Right ventricle myocardium inferior (tissue), 1 donor: Measurements from ENCODE around the gene DPYD. TPM values are rescaled to one million over a fixed set of nuclear protein-coding genes. Genes with fewer than 3 reads are reported as not detected.

Source experiments
- ATAC-seq: fragments of 200-7000 bp; cut with Tn5 transposase; one replicate; pipeline ENCODE4 v1.9.1; 2020; ENCODE audit warnings: mild to moderate bottlenecking, moderate library complexity
- DNase-seq: peaks from one replicate; pipeline ENCODE4 v3.0.0; 2021; ENCODE audit errors: missing footprints
- intact Hi-C: fragments of 100-400 bp; cut with DNase I; formaldehyde crosslinking; loops from one replicate; pipeline ENCODE4 v1.11.0; 2022
- total RNA-seq: library from RNA; stranded (reverse); fragmentation: NEBNext Ultra II Directional; extraction: Animal tissue kit (Norgen Biotek cat#: 25700); gene quantifications from one replicate; pipeline ENCODE4 v1.2.1, GENCODE V29; 2021
- donor health status: DM: no; HTN: yes; CAD: no; lungs with severe emphysema.

Gene DPYD
- total RNA-seq, 1 donor from 2014 or later = 12.3 TPM

DNA sequence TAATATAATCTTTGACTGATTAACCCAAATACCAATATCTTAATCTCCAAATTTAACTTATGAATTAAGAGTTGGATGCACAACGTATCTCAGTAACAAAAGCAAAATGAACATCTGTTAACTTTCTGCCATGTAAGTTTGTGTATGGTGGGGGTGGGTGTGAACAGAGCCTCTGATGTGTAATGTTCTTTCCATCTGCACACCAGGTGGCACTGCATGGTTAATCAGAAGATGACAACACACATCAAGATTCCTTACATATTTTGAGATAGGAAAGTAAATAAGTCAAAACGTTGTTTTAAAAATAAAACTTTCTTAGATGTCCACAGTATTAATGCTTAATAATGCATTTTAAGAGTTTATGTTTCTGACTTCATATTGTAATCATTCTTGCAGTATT is 251.9 kb downstream of the DPYD start:
- no peak for DNase-seq
- no peak for ATAC-seq
- intact Hi-C loops = loop anchor here (10.0 kb wide), 1 partner anchor 136 kb away; no protein-coding TSS in a partner anchor

DNA sequence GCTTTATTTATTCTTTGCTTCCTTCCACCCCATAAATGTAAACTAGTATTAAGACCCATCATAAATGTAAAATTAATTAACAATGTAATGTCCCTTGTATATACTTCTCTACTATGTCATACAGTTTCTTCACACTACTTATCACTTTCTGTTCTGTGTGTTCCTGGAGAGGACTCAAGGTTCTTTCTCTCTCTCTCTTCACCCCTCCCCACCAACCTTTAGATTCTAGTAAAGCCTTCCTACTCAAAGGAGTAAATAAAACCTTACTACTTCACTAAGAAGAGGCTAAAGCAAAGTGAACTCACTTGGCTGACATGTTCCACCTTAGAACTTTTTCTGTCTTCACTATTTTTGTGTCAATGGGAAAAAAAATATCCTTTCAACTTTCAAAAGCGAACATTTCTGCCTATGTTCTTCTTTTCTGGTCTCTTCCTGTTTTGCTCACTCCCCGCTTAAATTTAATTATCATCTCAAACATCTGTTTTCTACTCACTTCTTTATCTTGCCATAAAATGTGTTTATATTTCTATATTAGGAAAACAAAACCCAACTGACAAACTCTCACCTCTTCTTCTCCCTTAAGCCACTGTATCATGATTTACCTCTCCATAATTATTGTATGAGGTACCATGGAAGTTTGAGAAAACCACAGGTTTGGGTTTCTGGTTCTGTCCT is 260.3 kb downstream of the DPYD start:
- DNase-seq (no peak), ATAC-seq (no peak)
- intact Hi-C loops = loop anchor here (10.0 kb wide), 1 partner anchor 144 kb away; no protein-coding TSS in a partner anchor

DNA sequence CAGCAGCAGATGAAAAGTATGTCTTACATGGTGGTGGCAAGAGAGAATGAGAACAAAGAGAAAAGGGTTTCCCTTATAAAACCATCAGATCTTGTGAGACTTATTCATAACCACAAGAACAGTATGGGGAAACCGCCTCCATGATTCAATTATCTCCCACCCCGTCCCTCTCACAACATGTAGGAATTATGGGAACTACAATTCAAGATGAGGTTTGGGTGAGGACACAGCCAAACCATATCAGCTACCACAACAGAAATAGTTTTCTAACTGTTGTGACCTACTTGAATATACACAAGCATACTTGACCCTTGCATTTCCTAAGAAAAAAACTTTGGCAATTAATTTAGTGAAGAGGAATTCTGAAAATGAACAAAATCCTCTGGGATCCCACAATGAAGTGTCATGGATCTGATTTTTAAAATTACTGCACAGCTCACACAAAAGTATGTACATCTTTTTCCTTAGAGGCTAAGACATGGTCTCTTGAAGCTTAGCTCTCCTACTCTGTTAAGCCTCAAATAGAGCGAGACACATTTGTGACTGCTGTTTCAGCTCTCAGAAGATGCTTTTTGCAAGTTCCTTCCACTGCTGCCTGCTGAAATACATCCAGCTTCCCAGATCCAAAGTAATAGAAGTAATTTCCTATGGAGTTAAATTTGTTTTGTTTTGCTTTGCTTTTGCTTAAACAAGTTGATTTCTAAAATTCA is 265.8 kb downstream of the DPYD start:
- ATAC-seq = no peak
- DNase-seq = no peak
- intact Hi-C loops = no loop called here

DNA sequence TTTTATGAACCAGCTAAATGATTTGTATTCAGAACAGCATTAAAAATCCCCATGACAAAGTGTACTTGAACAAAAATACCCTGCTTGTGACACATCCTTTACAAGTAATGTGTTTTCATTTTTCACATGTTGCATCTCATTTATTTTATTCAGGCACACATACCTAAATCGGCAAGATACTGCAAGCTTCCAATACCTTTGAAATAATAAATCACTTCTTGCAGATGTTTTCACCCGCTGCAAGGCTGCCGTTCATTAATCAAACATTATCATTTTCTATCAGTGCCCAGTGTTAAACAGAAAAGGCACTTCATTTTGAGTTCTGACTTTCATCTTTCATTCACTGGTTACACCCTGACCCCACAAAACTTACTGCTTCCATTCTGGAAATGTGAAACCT is 269.6 kb downstream of the DPYD start:
- ATAC-seq (no peak), DNase-seq (no peak)
- intact Hi-C loops = no loop called here

DNA sequence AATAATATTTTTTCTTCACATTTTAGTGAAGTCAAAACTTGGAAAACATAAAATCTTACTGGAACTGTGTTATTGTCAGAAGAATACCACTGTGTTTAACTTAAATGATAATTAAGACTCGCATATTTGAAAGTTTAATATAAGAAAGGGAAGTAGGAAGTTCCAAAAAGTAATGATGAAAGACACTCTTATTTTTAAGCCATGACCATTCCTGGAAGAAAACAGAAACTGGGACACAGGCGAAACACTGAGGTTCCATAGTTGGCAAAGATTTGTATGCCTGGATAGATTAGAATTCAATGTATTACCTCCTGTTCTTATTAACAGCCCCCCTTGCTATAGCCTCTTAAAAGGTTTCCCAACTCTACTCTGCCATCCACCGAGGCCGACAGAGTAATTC is 271.2 kb downstream of the DPYD start:
- intact Hi-C loops = no loop called here
- DNase-seq (no peak), ATAC-seq (no peak)

DNA sequence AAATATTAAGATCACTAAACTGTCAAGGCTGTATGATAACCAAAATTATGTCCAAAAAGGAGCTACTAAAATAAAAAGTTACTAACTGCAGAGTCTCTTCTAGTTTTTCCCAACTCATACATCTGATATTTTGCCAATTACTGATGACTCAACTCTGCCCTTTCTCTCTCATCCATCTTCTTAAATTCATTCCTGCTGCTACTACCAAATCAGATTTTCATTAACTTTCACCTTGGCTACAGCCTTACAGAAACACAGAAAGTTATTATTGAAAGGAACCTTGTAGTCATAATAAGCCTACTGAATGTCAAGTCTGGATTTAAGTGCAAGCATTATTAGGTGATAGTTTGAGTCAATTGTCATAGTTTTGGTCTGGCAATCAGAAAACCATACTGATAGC is 273.1 kb downstream of the DPYD start:
- DNase-seq = no peak
- intact Hi-C loops = no loop called here
- ATAC-seq = no peak

DNA sequence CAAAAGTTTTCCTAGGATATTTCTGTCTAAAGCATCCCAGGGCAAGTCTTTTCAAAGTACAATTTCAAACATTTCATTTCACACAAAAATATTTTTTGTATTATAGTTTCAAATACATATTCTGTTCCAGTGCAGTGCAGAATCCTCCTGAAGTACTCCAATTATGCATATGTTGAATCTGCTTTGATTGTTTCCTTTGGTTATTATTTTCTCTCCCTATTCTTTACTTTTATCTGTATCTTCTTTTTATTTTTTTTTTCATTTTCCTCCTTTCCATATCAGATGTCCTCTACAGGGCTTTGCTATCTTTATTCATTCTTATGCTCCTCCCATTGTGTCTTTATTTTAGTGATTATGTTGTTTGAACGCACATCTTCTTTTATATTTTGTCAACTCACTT is 274.8 kb downstream of the DPYD start:
- no peak for ATAC-seq
- DNase-seq = no peak
- intact Hi-C loops = no loop called here

DNA sequence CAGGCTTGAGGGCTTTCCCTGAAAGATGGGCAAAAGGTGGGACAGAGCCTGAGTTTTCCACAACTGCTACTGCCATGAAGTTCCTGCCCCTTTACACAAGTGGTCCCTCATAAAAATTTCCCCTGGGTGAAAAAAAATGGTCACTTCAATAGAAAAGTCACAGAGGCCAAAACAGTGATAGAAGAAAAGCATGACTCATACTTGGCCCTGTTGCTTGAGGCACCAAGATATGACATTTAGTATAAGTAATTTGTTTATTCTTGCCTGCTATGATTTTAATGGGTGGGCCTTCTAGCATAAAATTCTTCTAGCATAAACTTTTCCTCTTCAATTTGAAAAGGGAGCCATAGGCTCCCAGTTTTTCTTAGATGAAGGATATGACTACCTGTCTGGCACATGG is 280.2 kb downstream of the DPYD start:
- intact Hi-C loops = no loop called here
- ATAC-seq (no peak), DNase-seq (no peak)

DNA sequence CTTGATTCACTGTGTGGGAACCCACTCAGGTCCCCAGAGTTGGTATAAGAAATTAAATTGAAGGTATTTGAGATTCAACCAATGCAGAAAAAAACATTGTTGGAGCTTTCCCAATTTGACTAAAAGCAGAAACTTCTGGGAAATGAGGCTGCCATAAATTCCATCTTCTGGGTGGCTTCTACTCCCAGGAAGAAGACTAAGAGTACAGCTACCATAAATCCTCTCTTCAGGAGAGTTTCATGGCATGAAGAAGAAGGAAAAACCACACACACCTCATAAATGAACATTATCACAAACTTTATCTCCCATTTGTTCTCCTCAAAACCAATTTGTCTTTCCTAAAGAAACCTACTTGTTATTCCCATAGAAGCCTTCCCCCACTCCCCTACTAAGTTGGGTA is 283.9 kb downstream of the DPYD start:
- intact Hi-C loops = no loop called here
- ATAC-seq (no peak), DNase-seq (no peak)

DNA sequence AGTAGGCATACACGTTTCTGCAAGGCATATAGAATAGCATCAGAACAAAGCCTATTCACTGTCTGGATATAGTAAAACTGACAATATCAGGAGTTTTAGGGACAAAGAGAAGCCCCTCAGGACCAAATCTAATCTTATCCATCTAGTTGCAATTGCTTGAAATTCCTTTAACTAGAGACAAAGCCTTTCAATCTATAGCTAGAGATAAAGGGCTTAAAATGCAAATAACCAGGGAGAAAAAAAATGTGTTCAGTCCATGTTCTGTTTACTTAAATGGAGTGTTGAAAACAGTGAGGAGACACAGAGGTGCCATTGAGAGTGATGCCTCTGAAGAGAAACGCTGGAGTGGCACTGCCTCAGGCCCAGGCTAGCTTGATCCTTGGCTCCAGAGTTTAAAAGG is 286.1 kb downstream of the DPYD start:
- DNase-seq (no peak), ATAC-seq (no peak)
- intact Hi-C loops = no loop called here

DNA sequence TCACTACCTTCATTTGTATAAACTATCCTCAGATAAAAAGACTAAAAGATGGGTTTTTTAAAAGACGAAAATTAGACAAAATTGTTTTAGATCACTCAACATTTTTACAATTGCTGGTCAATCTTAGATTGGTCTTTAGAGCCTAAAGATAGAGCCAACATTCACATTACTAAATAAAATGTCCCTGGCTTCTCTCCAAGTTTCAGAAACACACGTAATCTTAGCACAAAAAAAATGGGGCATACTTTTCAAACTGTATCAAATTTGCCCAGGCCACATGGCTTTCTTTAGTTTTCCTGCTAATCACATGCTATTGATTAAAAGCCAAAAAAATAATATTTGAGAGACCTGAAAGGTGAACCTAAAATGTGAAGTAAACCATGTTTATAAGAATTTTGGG is 288.1 kb downstream of the DPYD start:
- intact Hi-C loops = no loop called here
- DNase-seq = no peak
- ATAC-seq = no peak

DNA sequence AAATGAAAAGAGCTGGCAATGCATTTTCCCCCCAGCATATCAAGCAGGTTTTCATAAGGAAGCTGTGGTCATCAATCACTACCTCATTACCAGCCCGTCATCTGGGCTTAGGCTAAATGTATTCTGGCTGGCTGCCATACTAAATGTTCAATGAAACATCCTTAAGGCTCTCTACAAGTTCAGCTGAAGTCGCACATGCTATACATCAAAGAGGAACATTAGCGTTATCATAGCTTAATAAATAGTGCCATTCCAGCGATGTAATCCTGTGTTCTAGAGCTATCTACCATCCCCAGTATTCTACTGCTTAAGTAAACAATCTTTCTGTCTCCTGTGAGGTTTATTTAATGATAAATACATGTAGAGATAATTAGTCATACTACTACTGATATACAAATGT is 288.8 kb downstream of the DPYD start:
- intact Hi-C loops = no loop called here
- ATAC-seq (no peak), DNase-seq (no peak)

DNA sequence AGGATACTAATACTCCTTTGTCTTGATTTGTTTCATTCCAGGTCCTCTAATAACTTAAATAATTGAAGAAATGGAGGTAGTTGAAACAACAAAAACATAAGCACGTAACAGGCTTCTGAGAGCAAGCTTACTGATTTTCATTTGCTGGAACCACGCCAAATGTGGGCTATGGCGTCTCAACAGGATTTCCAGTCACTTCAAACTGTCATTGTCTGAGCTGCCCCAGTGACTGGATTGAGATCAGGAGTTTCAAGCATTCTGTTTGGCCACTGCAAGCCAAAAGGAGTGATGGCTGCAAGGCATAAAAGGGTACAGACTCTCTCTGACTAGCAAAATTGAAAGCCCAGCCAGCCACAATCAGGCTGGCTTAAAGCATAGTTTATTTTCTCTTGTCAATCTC is 289.9 kb downstream of the DPYD start:
- no peak for DNase-seq
- ATAC-seq = no peak
- intact Hi-C loops = no loop called here

DNA sequence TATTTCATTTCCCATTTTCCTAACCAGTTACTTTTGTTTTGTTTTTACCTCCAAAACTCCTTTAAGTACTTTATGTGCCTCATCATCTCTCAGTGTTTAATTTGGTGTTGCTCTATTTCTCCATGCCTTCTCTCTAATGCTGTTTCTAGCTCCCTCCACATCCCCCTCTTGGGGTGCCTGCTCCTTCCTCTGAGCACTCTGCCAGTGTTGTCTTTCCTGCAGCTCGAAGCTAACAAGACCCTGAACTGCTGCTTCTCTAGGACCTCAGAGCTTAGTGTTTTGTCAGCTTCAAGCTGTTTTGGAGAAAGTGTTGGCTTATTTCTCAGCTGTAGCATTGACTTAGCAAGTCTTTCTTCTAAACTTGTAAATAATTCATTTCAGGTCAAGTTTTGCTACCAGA is 290.6 kb downstream of the DPYD start:
- intact Hi-C loops = no loop called here
- DNase-seq (no peak), ATAC-seq (no peak)

DNA sequence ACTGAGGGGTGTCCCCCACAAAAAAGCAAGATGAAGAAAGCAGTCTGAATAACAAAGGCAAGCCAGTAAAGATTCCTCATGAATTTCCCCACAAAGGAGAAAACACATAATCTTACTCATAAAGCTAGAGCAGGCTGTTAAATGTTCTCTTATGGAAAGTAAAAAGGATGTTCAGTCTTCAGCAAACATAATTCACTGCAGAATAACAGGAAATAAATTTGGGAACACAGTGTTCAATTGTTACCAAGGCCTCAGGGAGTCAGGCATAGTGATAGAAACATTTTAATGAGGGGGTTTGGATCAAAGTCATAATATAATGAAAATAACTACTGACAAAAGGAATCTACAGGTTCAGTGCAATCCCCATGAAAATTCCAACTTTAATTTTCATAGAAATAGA is 297.6 kb downstream of the DPYD start:
- intact Hi-C loops = no loop called here
- no peak for DNase-seq
- no peak for ATAC-seq

DNA sequence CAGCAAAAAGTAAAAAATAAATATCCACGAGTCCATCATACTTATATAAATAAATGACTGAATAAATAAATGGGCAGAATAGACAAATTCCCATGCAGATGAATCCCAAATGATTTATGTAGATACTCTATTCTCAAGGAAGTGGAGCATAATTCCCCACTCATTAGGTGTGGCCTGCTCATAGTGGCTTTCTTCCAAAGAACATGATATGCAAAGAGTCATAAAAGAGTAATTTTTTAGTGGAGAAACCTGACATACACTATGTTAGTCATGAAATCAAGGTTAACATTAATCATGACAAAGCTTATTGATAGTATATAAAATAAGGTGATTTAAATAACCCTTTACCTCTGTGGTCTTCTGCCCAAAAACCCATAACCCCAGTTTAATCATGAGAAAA is 298.9 kb downstream of the DPYD start:
- no peak for DNase-seq
- ATAC-seq = no peak

DNA sequence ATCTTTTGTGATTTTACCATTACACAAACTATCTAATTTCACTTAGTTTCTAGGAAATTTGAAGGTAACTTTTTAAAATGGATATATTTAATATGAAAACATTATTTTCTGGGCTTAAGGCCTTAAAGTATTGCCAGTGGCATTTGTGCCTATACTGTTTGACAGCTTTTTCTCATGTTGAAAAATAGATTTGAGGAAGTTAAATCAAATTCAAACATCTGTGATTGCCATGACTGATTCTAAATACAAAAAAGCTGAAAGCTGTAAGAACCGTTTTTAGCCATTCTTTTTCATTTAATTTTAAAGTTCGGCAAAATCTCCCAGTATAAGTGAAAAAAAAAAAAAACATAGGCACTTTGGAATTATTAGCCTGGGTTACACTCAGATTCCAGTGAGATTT is 301.1 kb downstream of the DPYD start:
- no peak for DNase-seq
- intact Hi-C loops = no loop called here
- ATAC-seq = no peak

More for the DNA sequence above, 298.9 kb downstream of the DPYD start:
- intact Hi-C loops = no loop called here

DNA sequence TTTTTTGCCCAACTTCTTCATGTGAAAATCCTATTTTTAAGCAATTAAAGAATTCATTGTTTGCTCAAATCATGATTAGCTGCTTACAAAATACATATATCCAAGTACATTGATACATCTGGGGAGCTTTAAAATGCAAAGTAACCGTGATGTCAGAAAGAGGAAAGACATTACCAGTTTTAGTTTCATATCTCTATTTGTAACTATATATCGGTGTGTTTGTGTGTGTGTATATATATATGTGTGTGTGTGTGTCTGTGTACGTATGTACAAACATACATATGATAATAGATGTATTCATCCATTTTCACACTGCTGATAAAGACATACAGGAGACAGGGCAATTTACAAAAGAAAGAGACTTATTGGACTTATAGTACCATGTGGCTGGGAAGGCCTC is 310.1 kb downstream of the DPYD start:
- no peak for DNase-seq
- ATAC-seq = no peak
- intact Hi-C loops = no loop called here

DNA sequence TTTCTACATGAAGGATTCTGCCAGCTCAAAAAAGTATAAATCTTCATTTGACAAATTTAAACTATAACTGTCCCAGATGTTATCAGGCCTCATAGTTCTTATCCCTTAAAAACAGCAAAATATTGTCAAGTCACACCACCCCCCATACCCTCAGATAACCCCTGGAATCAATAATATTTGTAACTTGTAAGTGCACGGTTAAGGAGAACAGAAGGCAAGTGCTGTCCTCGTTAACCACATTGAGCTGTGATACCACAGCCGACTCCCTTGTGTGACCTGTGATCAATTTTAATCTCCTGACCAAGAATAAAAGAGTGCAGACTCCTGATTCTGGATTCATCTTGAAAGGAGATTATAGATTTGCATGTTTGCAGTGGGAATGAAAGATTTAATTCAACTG is 310.7 kb downstream of the DPYD start:
- ATAC-seq = no peak
- intact Hi-C loops = no loop called here
- DNase-seq = no peak

DNA sequence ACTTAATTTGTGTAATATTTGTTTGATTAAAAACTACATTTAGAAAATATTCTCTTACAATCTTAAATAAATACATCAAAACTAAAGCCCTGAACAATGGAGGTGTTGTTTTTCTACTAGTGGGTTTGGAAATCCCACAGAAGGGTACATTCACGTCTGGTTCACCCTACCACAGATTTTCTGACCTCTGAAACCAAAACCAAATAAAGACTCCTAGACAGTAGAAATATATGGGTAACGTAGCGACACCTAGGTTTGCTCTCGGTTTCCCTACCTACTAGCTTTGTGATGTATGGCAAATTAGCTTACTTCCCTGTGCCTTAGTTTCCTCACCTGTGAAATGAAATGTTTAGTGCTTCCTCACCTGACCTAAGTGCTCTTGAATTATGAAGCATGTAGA is 312.6 kb downstream of the DPYD start:
- DNase-seq = no peak
- ATAC-seq = no peak
- intact Hi-C loops = no loop called here

DNA sequence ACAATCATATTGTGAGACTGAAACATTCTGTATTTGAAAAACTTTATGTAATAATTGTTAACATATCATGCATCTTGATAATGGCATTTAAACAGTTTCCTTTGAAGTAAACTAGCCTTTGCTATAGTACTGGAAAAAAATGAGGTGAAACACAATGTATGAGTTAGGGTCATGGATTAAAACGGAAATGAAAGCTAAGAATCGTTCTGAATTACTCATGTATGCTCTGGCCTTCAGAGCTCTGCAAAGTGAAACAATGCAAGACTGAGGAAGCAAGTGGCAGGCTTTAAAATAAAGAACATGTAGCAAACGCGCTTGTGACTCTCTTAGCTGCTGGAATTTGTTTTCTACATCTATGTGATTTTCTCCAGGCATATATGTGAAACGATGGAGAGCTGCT is 317.1 kb downstream of the DPYD start:
- intact Hi-C loops = no loop called here
- no peak for ATAC-seq

More for the DNA sequence above, 317.1 kb downstream of the DPYD start:
- no peak for DNase-seq
